ENCODE results near the gene WASHC4.
A peak's percentile ranks its signal among the peaks of the same experiment; 100 is the strongest.
"Not testable (repeated sequence)": the region's sequence is repeated elsewhere in the genome, so short reads cannot be mapped to it uniquely, and the experiment has no call there.

The WASHC4 gene

GRCh38 chr12:105078712-105079570, 28.6 kb upstream of the WASHC4 start:
- H3K27me3 ChIP-seq (ENCODE audit: low read depth, low read length), result no peaks in the 10 kb centered on the region
- no peak overlapping the region for H3K4me3 ChIP-seq (ENCODE audit: low read depth in 1 of 2, low read length in 2 of 2)
- no peaks in the 10 kb centered on the region for H3K9me3 ChIP-seq (ENCODE audit: control insufficient read depth in 1 of 2, low read length in 2 of 2)
- H3K27ac ChIP-seq (ENCODE audit: low read length), result no peak overlapping the region
- H3K4me1 ChIP-seq (ENCODE audit: control insufficient read depth in 1 of 2, insufficient read depth in 2 of 2, low read length in 2 of 2), result peaks cover 0 to 11% of the 10 kb centered on the region in 2 donors
- H3K36me3 ChIP-seq (ENCODE audit: control insufficient read depth in 1 of 2, insufficient read depth in 2 of 2, low read length in 2 of 2), result peaks cover 0 to 2% of the 10 kb centered on the region in 2 donors

GRCh38 chr12:105083031-105083430, 24.5 kb upstream of the WASHC4 start:
- Histone ChIP-seq H3K27me3 (ENCODE audit: low read depth, low read length) (no peaks in the 10 kb centered on the region), H3K36me3 (ENCODE audit: control insufficient read depth in 1 of 2, insufficient read depth in 2 of 2, low read length in 2 of 2) (no peaks in the 10 kb centered on the region), H3K4me1 (ENCODE audit: control insufficient read depth in 1 of 2, insufficient read depth in 2 of 2, low read length in 2 of 2) (peaks cover 0 to 12% of the 10 kb centered on the region in 2 donors), H3K27ac (ENCODE audit: low read length) (peak overlapping the region; percentile 16), H3K4me3 (ENCODE audit: low read depth in 1 of 2, low read length in 2 of 2) (peak overlapping the region; percentile 65 to 72), H3K9me3 (ENCODE audit: control insufficient read depth in 1 of 2, low read length in 2 of 2) (no peaks in the 10 kb centered on the region)

- Histone ChIP-seq H3K27ac (ENCODE audit: low read length) (peak overlapping the region; percentile 16), H3K36me3 (ENCODE audit: control insufficient read depth in 1 of 2, insufficient read depth in 2 of 2, low read length in 2 of 2) (no peaks in the 10 kb centered on the region), H3K4me3 (ENCODE audit: low read depth in 1 of 2, low read length in 2 of 2) (peak overlapping the region; percentile 65 to 72)
These were observed 23.9 kb upstream of the WASHC4 start for GRCh38 chr12:105083551-105084105.

DNA sequence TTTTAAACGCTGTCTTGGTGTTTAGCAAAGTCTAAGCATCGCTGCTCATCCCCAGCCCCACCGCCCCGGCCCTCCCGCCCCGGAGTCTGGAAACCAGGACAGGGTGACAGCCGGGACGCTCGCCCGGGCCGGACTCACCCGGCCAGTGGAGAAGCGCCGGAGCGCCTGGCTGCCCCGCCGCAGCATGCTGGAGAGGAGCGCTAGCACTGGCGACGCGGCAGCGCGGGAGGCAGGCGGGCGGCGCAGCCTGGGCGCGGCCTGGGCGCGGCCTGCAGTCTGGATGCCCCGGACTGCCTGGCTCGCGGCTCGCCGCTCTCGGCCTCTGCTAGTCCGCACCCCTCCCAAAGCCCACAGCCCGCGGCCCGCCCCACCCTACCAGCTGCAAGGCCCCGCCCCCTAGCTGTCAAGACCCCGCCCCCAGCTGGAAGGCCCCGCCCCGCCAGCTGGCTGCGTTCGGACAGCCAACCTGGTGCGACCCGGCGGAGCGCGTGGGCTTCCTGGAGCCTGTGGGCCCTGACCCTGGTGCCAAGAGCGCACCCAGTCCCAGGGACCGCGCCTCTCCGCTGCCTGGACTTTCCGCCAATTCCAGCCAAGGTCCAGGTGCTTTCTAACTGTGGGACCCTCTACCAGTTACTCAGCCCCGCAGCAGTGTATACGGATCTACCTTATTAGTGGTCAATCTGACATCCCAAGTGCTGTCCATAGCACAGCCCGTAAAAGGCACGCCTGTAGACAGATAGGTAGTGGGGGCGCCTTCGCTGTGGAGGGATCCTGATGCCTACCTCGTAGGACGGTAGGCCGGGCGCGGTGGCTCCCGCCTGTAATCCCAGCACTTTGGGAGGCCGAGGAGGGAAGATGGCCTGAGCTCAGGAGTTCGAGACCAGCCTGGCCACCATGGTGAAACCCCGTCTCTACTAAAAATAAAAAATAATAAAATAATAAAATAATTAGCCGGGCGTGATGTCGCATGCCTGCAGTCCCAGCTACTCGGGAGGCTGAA, 23.0 kb upstream of the WASHC4 start, which contains the start of gene ALDH1L2:
TSS of gene ALDH1L2 (minus strand) at position 208 of the 1,000 bp plus-strand sequence. CDS start at position 186, 22 bp downstream.
- H3K27ac ChIP-seq (ENCODE audit: low read length), result peak within 1 kb of the TSS; percentile 16
- H3K36me3 ChIP-seq (ENCODE audit: control insufficient read depth in 1 of 2, insufficient read depth in 2 of 2, low read length in 2 of 2), result no peaks in the 10 kb centered on the region
- H3K9me3 ChIP-seq (ENCODE audit: control insufficient read depth in 1 of 2, low read length in 2 of 2), result no peaks in the 10 kb centered on the region
- peaks cover 0 to 12% of the 10 kb centered on the region in 2 donors for H3K4me1 ChIP-seq (ENCODE audit: control insufficient read depth in 1 of 2, insufficient read depth in 2 of 2, low read length in 2 of 2)
- no peaks in the 10 kb centered on the region for H3K27me3 ChIP-seq (ENCODE audit: low read depth, low read length)
- H3K4me3 ChIP-seq (ENCODE audit: low read depth in 1 of 2, low read length in 2 of 2), result peak within 1 kb of the TSS; percentile 65 to 72

More at GRCh38 chr12:105083551-105084105, 23.9 kb upstream of the WASHC4 start:
- Histone ChIP-seq H3K27me3 (ENCODE audit: low read depth, low read length) (no peaks in the 10 kb centered on the region), H3K9me3 (ENCODE audit: control insufficient read depth in 1 of 2, low read length in 2 of 2) (no peaks in the 10 kb centered on the region), H3K4me1 (ENCODE audit: control insufficient read depth in 1 of 2, insufficient read depth in 2 of 2, low read length in 2 of 2) (peaks cover 0 to 12% of the 10 kb centered on the region in 2 donors)

- no peak overlapping the region for H3K4me3 ChIP-seq (ENCODE audit: low read depth in 1 of 2, low read length in 2 of 2)
- H3K36me3 ChIP-seq (ENCODE audit: control insufficient read depth in 1 of 2, insufficient read depth in 2 of 2, low read length in 2 of 2), result no peaks in the 10 kb centered on the region
- H3K27me3 ChIP-seq (ENCODE audit: low read depth, low read length), result no peaks in the 10 kb centered on the region
- H3K4me1 ChIP-seq (ENCODE audit: control insufficient read depth in 1 of 2, insufficient read depth in 2 of 2, low read length in 2 of 2), result peaks cover 0 to 12% of the 10 kb centered on the region in 2 donors
- H3K27ac ChIP-seq (ENCODE audit: low read length), result no peak overlapping the region
- H3K9me3 ChIP-seq (ENCODE audit: control insufficient read depth in 1 of 2, low read length in 2 of 2), result no peaks in the 10 kb centered on the region
These were observed 22.0 kb upstream of the WASHC4 start for GRCh38 chr12:105085501-105085900.

GRCh38 chr12:105089817-105090216, 17.7 kb upstream of the WASHC4 start:
- H3K9me3 ChIP-seq (ENCODE audit: control insufficient read depth in 1 of 2, low read length in 2 of 2), result peaks cover 0 to 3% of the 10 kb centered on the region in 2 donors

DNA sequence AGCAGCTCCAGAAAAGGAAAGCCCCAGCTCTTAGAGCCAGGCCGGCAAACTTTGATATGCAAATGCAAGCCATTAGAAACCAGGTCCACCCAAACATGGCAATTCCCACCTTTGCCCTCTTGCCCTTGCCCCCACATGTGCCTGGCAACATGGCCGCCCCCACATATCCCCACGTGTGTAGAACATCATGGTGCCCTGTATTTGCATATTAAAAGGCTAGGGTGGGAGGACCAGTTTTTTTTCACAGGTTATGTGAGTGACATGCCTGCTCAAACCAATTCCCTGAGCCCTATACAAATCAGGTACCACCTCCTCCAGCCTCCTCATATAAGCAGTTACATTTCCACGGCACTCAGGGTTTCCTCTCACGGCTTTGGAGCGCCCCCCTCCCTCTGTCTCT, 17.2 kb upstream of the WASHC4 start:
- H3K27me3 ChIP-seq (ENCODE audit: low read depth, low read length), result no peaks in the 10 kb centered on the region
- H3K4me1 ChIP-seq (ENCODE audit: control insufficient read depth in 1 of 2, insufficient read depth in 2 of 2, low read length in 2 of 2), result no peaks in the 10 kb centered on the region
- no peak overlapping the region for H3K4me3 ChIP-seq (ENCODE audit: low read depth in 1 of 2, low read length in 2 of 2)
- no peak overlapping the region for H3K27ac ChIP-seq (ENCODE audit: low read length)
- H3K36me3 ChIP-seq (ENCODE audit: control insufficient read depth in 1 of 2, insufficient read depth in 2 of 2, low read length in 2 of 2), result no peaks in the 10 kb centered on the region
- H3K9me3 ChIP-seq (ENCODE audit: control insufficient read depth in 1 of 2, low read length in 2 of 2), result peaks cover 0 to 4% of the 10 kb centered on the region in 2 donors

More at GRCh38 chr12:105089817-105090216, 17.7 kb upstream of the WASHC4 start:
- no peak overlapping the region for H3K4me3 ChIP-seq (ENCODE audit: low read depth in 1 of 2, low read length in 2 of 2)
- H3K4me1 ChIP-seq (ENCODE audit: control insufficient read depth in 1 of 2, insufficient read depth in 2 of 2, low read length in 2 of 2), result no peaks in the 10 kb centered on the region
- H3K36me3 ChIP-seq (ENCODE audit: control insufficient read depth in 1 of 2, insufficient read depth in 2 of 2, low read length in 2 of 2), result no peaks in the 10 kb centered on the region
- H3K27ac ChIP-seq (ENCODE audit: low read length), result no peak overlapping the region
- no peaks in the 10 kb centered on the region for H3K27me3 ChIP-seq (ENCODE audit: low read depth, low read length)

GRCh38 chr12:105091476-105092206, 15.9 kb upstream of the WASHC4 start:
- H3K36me3 ChIP-seq (ENCODE audit: control insufficient read depth in 1 of 2, insufficient read depth in 2 of 2, low read length in 2 of 2), result no peaks in the 10 kb centered on the region
- H3K4me1 ChIP-seq (ENCODE audit: control insufficient read depth in 1 of 2, insufficient read depth in 2 of 2, low read length in 2 of 2), result no peaks in the 10 kb centered on the region
- no peak overlapping the region for H3K27ac ChIP-seq (ENCODE audit: low read length)
- no peak overlapping the region for H3K4me3 ChIP-seq (ENCODE audit: low read depth in 1 of 2, low read length in 2 of 2)
- H3K9me3 ChIP-seq (ENCODE audit: control insufficient read depth in 1 of 2, low read length in 2 of 2), result peaks cover 0 to 7% of the 10 kb centered on the region in 2 donors
- H3K27me3 ChIP-seq (ENCODE audit: low read depth, low read length), result no peaks in the 10 kb centered on the region

GRCh38 chr12:105092336-105092735, 15.2 kb upstream of the WASHC4 start:
- Histone ChIP-seq H3K27ac (ENCODE audit: low read length) (no peak overlapping the region), H3K27me3 (ENCODE audit: low read depth, low read length) (no peaks in the 10 kb centered on the region), H3K9me3 (ENCODE audit: control insufficient read depth in 1 of 2, low read length in 2 of 2) (peaks cover 0 to 7% of the 10 kb centered on the region in 2 donors), H3K36me3 (ENCODE audit: control insufficient read depth in 1 of 2, insufficient read depth in 2 of 2, low read length in 2 of 2) (no peaks in the 10 kb centered on the region), H3K4me3 (ENCODE audit: low read depth in 1 of 2, low read length in 2 of 2) (no peak overlapping the region), H3K4me1 (ENCODE audit: control insufficient read depth in 1 of 2, insufficient read depth in 2 of 2, low read length in 2 of 2) (no peaks in the 10 kb centered on the region)

DNA sequence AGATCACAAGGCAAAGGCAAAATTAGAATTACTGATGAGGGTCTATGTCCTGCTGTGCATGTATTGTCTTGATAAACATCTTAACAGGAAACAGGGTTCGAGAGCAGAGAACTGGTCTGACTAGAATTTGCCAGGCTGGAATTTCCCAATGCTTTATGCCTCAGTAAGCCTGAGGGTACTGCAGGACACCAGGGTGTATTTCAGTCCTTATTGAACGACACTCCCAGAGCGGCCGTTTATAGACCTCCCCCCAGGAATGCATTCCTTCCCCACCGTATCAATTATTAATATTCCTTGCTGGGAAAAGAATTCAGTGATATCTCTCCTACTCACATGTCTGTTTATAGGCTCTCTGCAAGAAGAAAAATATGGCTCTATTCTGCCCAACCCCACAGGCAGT, 12.2 kb upstream of the WASHC4 start:
- H3K9me3 ChIP-seq (ENCODE audit: control insufficient read depth in 1 of 2, low read length in 2 of 2); H3K36me3 ChIP-seq (ENCODE audit: control insufficient read depth in 1 of 2, insufficient read depth in 2 of 2, low read length in 2 of 2); H3K4me1 ChIP-seq (ENCODE audit: control insufficient read depth in 1 of 2, insufficient read depth in 2 of 2, low read length in 2 of 2); H3K27ac ChIP-seq (ENCODE audit: low read length); H3K4me3 ChIP-seq (ENCODE audit: low read depth in 1 of 2, low read length in 2 of 2); H3K27me3 ChIP-seq (ENCODE audit: low read depth, low read length): not testable (repeated sequence)

Measured in muscle layer of duodenum (tissue), 2 donors.